ENCODE results near the gene IVD. TPM values are rescaled to one million over a fixed set of nuclear protein-coding genes. Genes with fewer than 3 reads are reported as not detected.

IVD gene
- total and polyA plus RNA-seq, 2 donors from 2014 or later, result 76.9 to 83.0 TPM

DNA sequence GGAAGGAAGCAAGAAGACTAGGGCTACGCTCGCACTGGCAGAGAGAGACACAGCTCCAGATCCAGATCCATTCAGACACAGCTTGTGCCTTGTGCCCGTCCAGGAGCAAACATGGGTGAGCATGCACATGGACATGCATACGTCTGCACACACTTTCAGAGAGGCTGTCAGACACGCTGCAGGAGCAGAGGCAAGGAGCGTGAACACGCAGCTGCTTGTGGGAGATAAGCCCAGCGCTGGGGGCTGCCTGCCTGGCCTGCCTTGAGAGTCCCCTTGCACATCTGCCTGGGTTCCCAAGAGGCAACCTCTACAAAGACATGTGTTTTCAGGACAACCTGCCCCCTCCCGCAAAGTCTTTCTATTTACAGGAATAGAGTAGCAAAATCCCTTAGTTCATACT is 21.6 kb downstream of the IVD start:
- Histone ChIP-seq H3K4me3 (ENCODE audit: low read length in 3 of 3) (no peak overlapping the region), H3K4me1 (ENCODE audit: control insufficient read depth in 2 of 3, insufficient read depth in 2 of 3, low read depth in 1 of 3, low read length in 3 of 3) (no peaks in the 10 kb centered on the region), H3K9me3 (ENCODE audit: control insufficient read depth in 2 of 3, insufficient read depth in 1 of 3, low read length in 3 of 3) (no peaks in the 10 kb centered on the region), H3K27ac (ENCODE audit: low read depth in 2 of 2, low read length in 2 of 2) (no peak overlapping the region), H3K27me3 (ENCODE audit: control insufficient read depth, insufficient read depth, low read length) (no peaks in the 10 kb centered on the region), H3K36me3 (ENCODE audit: control insufficient read depth in 2 of 3, insufficient read depth in 3 of 3, low read length in 3 of 3) (no peaks in the 10 kb centered on the region), H3K9ac (ENCODE audit: low read length in 3 of 3) (no peak overlapping the region)
- TF ChIP-seq CTCF (IDR thresholded peaks at IDR 0.05; ENCODE audit: borderline replicate concordance, extremely low read depth, insufficient read depth), result no peak
- DNase-seq (no peak), FAIRE-seq (no peak)
- intact Hi-C loops (cut with DNase I), result loop anchor here (10.0 kb wide), 1 partner anchor 152 kb away; no protein-coding TSS in a partner anchor

DNA sequence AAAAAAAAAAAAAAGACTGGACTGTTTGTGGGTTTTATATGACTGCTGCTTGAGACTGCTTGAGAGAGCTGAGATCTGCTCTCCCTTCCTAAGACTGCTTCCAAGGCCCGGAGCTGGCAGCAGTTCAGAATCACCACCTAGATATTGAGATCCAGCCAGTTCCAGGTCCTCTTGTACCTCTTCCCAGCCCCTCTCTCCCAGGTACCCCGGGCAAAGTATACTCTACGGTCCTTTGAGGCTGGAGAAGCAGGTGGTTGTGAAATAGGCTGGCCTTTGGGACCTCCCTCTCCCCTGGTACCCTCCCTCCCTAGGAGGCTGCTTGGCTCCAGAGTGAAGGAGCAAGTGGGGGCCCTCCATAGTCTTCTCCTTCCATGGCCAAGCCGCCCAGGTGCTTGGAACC is 22.6 kb downstream of the IVD start:
- no peak overlapping the region for H3K9ac ChIP-seq (ENCODE audit: low read length in 3 of 3)

GRCh38 chr15:40429068-40429710 is 23.6 kb downstream of the IVD start:
- no peak for FAIRE-seq
- H3K36me3 ChIP-seq (ENCODE audit: control insufficient read depth in 2 of 3, insufficient read depth in 3 of 3, low read length in 3 of 3), result no peaks in the 10 kb centered on the region
- intact Hi-C loops (cut with DNase I), result loop anchor here (10.0 kb wide), 1 partner anchor 154 kb away; no protein-coding TSS in a partner anchor
- H3K9ac ChIP-seq (ENCODE audit: low read length in 3 of 3), result no peak overlapping the region
- TF ChIP-seq CTCF (IDR thresholded peaks at IDR 0.05; ENCODE audit: borderline replicate concordance, extremely low read depth, insufficient read depth), result no peak
- H3K4me3 ChIP-seq (ENCODE audit: low read length in 3 of 3), result no peak overlapping the region
- no peaks in the 10 kb centered on the region for H3K27me3 ChIP-seq (ENCODE audit: control insufficient read depth, insufficient read depth, low read length)
- H3K9me3 ChIP-seq (ENCODE audit: control insufficient read depth in 2 of 3, insufficient read depth in 1 of 3, low read length in 3 of 3), result no peaks in the 10 kb centered on the region
- H3K4me1 ChIP-seq (ENCODE audit: control insufficient read depth in 2 of 3, insufficient read depth in 2 of 3, low read depth in 1 of 3, low read length in 3 of 3), result no peaks in the 10 kb centered on the region
- DNase-seq, result no peak
- no peak overlapping the region for H3K27ac ChIP-seq (ENCODE audit: low read depth in 2 of 2, low read length in 2 of 2)

More for the DNA sequence above, 22.6 kb downstream of the IVD start:
- H3K9me3 ChIP-seq (ENCODE audit: control insufficient read depth in 2 of 3, insufficient read depth in 1 of 3, low read length in 3 of 3), result no peaks in the 10 kb centered on the region
- H3K4me3 ChIP-seq (ENCODE audit: low read length in 3 of 3), result no peak overlapping the region
- H3K27ac ChIP-seq (ENCODE audit: low read depth in 2 of 2, low read length in 2 of 2), result no peak overlapping the region
- DNase-seq (no peak), FAIRE-seq (no peak)
- H3K36me3 ChIP-seq (ENCODE audit: control insufficient read depth in 2 of 3, insufficient read depth in 3 of 3, low read length in 3 of 3), result no peaks in the 10 kb centered on the region
- no peak for TF ChIP-seq CTCF (IDR thresholded peaks at IDR 0.05; ENCODE audit: borderline replicate concordance, extremely low read depth, insufficient read depth)
- no peaks in the 10 kb centered on the region for H3K27me3 ChIP-seq (ENCODE audit: control insufficient read depth, insufficient read depth, low read length)
- H3K4me1 ChIP-seq (ENCODE audit: control insufficient read depth in 2 of 3, insufficient read depth in 2 of 3, low read depth in 1 of 3, low read length in 3 of 3), result no peaks in the 10 kb centered on the region
- intact Hi-C loops (cut with DNase I), result loop anchor here (10.0 kb wide), 1 partner anchor 153 kb away; no protein-coding TSS in a partner anchor
